OCI-LY1 (cell line): ENCODE results near the gene PCNX1.

Experiments
- H2AFZ ChIP-seq: fragments of 200-600 bp; sonication (generic), shearing (Covaris generic); 2 replicates; pipeline ENCODE4 v1.6.0; 2014; ENCODE audit warnings: antibody characterized with exemption, mild to moderate bottlenecking, low read length
- H3F3A ChIP-seq: fragments of 200-600 bp; sonication (generic), shearing (Covaris generic); 2 replicates; pipeline ENCODE4 v1.6.0; 2014; ENCODE audit warnings: mild to moderate bottlenecking, antibody characterized with exemption, low read length, moderate library complexity; ENCODE audit not compliant: insufficient read depth
- H3K27ac ChIP-seq: fragments of 200-600 bp; sonication (generic); 2 replicates; pipeline ENCODE4 v1.5.1; 2014; ENCODE audit warnings: low read length, mixed run types, mild to moderate bottlenecking, low read depth; ENCODE audit not compliant: poor library complexity, severe bottlenecking
- H3K27me3 ChIP-seq: fragments of 200-600 bp; sonication (generic); 2 replicates; pipeline ENCODE4 v1.6.0; 2014; ENCODE audit warnings: antibody characterized with exemption, mild to moderate bottlenecking, low read length, moderate library complexity; ENCODE audit not compliant: insufficient read depth
- H3K36me3 ChIP-seq: fragments of 200-600 bp; sonication (generic); 2 replicates; pipeline ENCODE4 v1.6.1; 2014; ENCODE audit warnings: mild to moderate bottlenecking, antibody characterized with exemption, low read length, moderate library complexity, mixed read lengths; ENCODE audit not compliant: insufficient read depth
- H3K4me1 ChIP-seq: fragments of 200-600 bp; sonication (generic); 2 replicates; pipeline ENCODE4 v1.5.1; 2014; ENCODE audit warnings: mild to moderate bottlenecking, low read length, moderate library complexity; ENCODE audit not compliant: insufficient read depth, severe bottlenecking
- H3K4me2 ChIP-seq: fragments of 200-600 bp; sonication (generic), shearing (Covaris generic); 2 replicates; pipeline ENCODE4 v1.6.1; 2014; ENCODE audit warnings: low read length
- H3K4me3 ChIP-seq: fragments of 200-600 bp; sonication (generic); 2 replicates; pipeline ENCODE4 v1.5.1; 2014; ENCODE audit warnings: low read length, low read depth, mild to moderate bottlenecking, mixed read lengths; ENCODE audit not compliant: poor library complexity, severe bottlenecking
- H3K79me2 ChIP-seq: fragments of 200-600 bp; shearing (Covaris generic); 2 replicates; pipeline ENCODE4 v1.6.1; 2016; ENCODE audit warnings: mixed run types, low read length, mixed read lengths; ENCODE audit not compliant: insufficient read depth
- H3K9ac ChIP-seq: fragments of 200-600 bp; sonication (generic), shearing (Covaris generic); 2 replicates; pipeline ENCODE4 v1.6.1; 2014; ENCODE audit warnings: mild to moderate bottlenecking, low read length, mixed read lengths
- H3K9me2 ChIP-seq: fragments of 200-600 bp; sonication (generic), shearing (Covaris generic); 2 replicates; pipeline ENCODE4 v1.6.1; 2014; ENCODE audit warnings: low read depth, mild to moderate bottlenecking, low read length, mixed read lengths
- H3K9me3 ChIP-seq: fragments of 200-600 bp; shearing (Covaris generic); 2 replicates; pipeline ENCODE4 v1.6.1; 2014; ENCODE audit warnings: low read length, mixed read lengths
- H4K20me1 ChIP-seq: fragments of 200-600 bp; sonication (generic), shearing (Covaris generic); 2 replicates; pipeline ENCODE4 v1.6.0; 2016; ENCODE audit warnings: mild to moderate bottlenecking, low read length; ENCODE audit not compliant: insufficient read depth
- EZH2 ChIP-seq: fragments of 200-600 bp; sonication (generic), shearing (Covaris generic); IDR thresholded peaks from 2 replicates; pipeline ENCODE4 v1.8.0; 2017; ENCODE audit warnings: borderline replicate concordance, mixed run types, mild to moderate bottlenecking, antibody characterized with exemption, low read length, moderate library complexity, mixed read lengths
- TF ChIP-seq, protein P1 (sequence below): fragments of 200-600 bp; sonication (generic), shearing (Covaris generic); IDR thresholded peaks from 2 replicates; pipeline ENCODE4 v1.5.1; 2017; ENCODE audit warnings: mild to moderate bottlenecking, antibody characterized with exemption, low read length, moderate library complexity, mixed read lengths

Gene PCNX1

DNA sequence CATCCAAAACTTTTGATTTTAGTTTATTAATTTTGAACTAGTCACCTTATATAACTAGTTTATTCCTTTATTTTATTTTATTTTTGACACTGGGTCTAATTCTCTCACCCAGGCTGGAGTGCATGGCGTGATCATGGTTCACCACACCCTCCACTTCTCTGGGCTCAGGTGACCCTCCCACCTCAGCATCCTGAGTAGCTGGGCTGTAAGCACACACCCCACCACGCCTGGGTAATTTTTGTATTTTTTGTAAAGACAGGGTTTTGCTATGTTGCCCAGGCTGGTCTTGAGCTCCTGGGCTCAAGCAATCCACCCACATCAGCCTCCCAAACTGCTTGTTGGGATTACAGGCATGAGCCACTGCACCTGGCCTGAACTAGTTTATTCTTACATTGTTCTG is 17.3 kb downstream of the PCNX1 start:
- H2AFZ ChIP-seq, result no peak overlapping the region
- no peaks in the 10 kb centered on the region for H4K20me1 ChIP-seq
- H3K79me2 ChIP-seq, result peaks cover 30% of the 10 kb centered on the region
- peaks cover 11% of the 10 kb centered on the region for H3K4me1 ChIP-seq
- no peak overlapping the region for H3K4me3 ChIP-seq
- no peak for TF ChIP-seq EZH2
- TF ChIP-seq, protein P1, sequence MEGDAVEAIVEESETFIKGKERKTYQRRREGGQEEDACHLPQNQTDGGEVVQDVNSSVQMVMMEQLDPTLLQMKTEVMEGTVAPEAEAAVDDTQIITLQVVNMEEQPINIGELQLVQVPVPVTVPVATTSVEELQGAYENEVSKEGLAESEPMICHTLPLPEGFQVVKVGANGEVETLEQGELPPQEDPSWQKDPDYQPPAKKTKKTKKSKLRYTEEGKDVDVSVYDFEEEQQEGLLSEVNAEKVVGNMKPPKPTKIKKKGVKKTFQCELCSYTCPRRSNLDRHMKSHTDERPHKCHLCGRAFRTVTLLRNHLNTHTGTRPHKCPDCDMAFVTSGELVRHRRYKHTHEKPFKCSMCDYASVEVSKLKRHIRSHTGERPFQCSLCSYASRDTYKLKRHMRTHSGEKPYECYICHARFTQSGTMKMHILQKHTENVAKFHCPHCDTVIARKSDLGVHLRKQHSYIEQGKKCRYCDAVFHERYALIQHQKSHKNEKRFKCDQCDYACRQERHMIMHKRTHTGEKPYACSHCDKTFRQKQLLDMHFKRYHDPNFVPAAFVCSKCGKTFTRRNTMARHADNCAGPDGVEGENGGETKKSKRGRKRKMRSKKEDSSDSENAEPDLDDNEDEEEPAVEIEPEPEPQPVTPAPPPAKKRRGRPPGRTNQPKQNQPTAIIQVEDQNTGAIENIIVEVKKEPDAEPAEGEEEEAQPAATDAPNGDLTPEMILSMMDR, result no peak
- no peaks in the 10 kb centered on the region for H3K9me3 ChIP-seq
- no peaks in the 10 kb centered on the region for H3K9me2 ChIP-seq
- H3F3A ChIP-seq, result no peaks in the 10 kb centered on the region
- no peak overlapping the region for H3K27ac ChIP-seq
- H3K4me2 ChIP-seq, result no peak overlapping the region
- no peaks in the 10 kb centered on the region for H3K27me3 ChIP-seq
- no peaks in the 10 kb centered on the region for H3K36me3 ChIP-seq
- H3K9ac ChIP-seq, result no peak overlapping the region

DNA sequence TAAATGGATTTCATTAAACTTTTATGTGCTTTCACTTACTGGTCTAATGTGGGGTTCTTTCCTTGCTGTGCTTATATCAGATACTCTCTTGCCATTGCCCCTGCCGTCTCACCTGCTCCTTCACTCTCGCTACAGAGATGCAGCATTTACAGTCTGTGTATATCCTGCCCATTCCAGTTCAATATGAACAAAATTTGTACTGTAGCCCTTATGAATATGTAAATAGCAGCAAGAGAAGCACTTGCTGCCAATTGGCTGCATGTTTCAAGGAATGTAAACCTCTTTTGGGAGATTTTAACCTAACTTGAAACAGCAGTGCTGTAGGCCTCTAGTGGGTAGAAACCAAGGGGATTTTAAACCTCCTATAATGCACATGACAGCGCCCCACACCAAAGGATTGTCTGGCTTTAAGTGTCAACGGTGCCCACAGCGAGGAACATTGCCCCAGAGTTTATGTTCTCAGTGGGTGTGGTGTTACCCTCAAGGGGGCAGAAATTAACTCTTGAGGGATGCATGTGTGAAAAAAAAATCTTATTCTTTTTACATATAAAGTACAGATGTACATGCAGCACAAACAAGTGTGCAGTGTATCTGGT is 19.1 kb downstream of the PCNX1 start:
- no peaks in the 10 kb centered on the region for H3K36me3 ChIP-seq
- TF ChIP-seq EZH2, result no peak
- TF ChIP-seq, protein P1, result no peak
- no peaks in the 10 kb centered on the region for H3K9me3 ChIP-seq
- H3K4me2 ChIP-seq, result no peak overlapping the region
- H3F3A ChIP-seq, result no peaks in the 10 kb centered on the region
- H4K20me1 ChIP-seq, result no peaks in the 10 kb centered on the region
- H3K9me2 ChIP-seq, result no peaks in the 10 kb centered on the region
- no peak overlapping the region for H2AFZ ChIP-seq
- peaks cover 18% of the 10 kb centered on the region for H3K79me2 ChIP-seq
- H3K4me3 ChIP-seq, result no peak overlapping the region
- peaks cover 6% of the 10 kb centered on the region for H3K4me1 ChIP-seq
- no peak overlapping the region for H3K27ac ChIP-seq
- no peaks in the 10 kb centered on the region for H3K27me3 ChIP-seq
- no peak overlapping the region for H3K9ac ChIP-seq

DNA sequence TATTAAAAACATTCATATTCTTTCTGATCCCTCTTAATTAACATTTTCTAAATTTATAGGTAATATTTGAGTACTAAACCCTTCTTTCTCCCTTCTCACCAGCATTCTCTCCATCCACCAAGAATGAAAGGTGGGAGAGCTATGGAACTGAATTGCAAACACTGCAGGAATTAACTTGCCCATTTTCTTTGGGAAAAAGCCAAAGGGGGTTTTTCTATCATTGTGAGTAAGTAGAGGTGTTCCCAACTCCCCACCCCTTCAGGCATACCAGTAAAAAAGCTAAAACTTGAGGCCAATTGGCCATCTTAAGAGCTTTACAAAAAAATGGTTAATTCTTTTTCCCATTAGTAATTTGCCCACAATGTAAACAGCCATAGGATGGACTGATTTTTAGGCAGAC is 23.7 kb downstream of the PCNX1 start:
- Histone ChIP-seq H3K36me3 (no peaks in the 10 kb centered on the region), H3F3A (no peaks in the 10 kb centered on the region), H3K4me1 (no peaks in the 10 kb centered on the region), H3K4me3 (no peak overlapping the region), H3K9ac (no peak overlapping the region), H3K9me3 (no peaks in the 10 kb centered on the region), H2AFZ (no peak overlapping the region), H3K27me3 (no peaks in the 10 kb centered on the region), H3K9me2 (no peaks in the 10 kb centered on the region), H3K79me2 (0 out of 2 replicates have a peak, but pooled peaks cover 3% of the 10 kb centered on the region), H4K20me1 (no peaks in the 10 kb centered on the region), H3K4me2 (no peak overlapping the region), H3K27ac (no peak overlapping the region)
- no peak for TF ChIP-seq EZH2
- TF ChIP-seq, protein P1, result no peak
